ENCODE results near the gene GPR142. TPM values are rescaled to one million over a fixed set of nuclear protein-coding genes. Genes with fewer than 3 reads are reported as not detected.
"Not testable (repeated sequence)": the region's sequence is repeated elsewhere in the genome, so short reads cannot be mapped to it uniquely, and the experiment has no call there.

Gene GPR142
- total RNA-seq, 2 donors from 2014 or later, result 0.15 TPM; not detected in 1

DNA sequence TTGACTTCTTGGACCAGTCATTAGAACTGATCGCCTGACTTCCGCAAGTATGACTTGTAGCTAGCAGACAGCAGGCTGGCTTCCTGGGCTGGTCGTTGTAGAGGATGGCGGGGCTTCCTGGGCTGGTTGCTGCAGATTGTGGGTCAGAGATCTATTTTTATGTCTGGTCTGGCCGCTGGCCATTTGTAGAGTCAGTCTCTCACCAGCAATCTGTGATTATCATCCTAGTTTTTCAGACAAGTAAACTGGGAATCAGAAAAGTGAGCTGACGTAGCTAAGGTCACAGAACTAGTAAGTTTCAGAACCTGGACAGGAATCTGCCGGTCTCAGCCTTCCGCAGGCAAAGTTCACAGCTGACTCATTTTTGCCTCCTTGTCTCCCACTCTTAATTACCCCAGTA lies 19.1 kb downstream of the GPR142 start:
- ATAC-seq, result peak; percentile 76 to 83
- DNase-seq, result peak; percentile 75
- intact Hi-C loops (cut with DNase I), result loop anchor here in 1 of 2 donors (5.0 kb wide), 1 partner anchor 41 kb away; no protein-coding TSS in a partner anchor

DNA sequence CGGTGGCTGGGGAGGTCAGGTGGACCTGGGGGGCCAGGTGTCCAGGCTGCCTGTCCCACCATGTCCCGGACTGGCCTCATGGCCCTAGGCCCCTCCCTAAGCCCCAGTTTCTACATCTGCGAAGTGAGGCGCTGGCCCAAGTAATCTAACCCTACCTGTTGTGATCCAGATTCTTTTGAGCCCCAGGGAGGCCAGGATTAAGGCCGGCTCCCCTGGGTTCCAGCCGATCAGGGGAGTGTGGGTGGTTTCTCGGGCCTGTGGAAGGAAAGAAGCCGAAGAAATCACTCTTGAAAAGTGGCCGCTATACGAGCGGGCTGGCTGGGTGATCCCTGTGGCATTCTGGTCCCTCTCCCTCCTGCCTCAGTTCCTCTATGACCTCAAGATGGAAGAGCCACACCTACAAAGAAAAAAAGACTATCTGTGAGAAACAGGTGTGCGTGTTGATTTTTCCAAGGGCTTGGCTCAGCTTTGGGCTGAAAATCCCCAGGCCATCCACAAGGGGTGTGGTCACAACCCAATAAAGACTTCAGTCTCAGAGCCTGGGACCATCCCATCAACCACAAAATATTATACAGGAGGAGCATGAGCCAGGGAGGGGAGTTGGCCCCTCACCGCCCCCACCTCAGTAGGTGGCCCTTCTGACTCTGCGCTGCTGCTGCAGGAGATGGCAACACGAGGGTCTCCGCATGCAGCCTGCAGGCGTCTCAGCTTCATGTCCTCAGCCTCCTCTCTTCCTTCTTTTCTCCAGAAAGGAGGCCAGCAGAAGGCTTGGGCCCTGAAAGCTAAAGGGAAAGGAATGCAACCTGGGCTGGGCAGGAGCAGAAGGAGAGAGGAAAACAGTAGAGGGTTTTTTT lies 20.3 kb downstream of the GPR142 start:
- intact Hi-C loops (cut with DNase I), result loop anchor here in 1 of 2 donors (5.0 kb wide), 1 partner anchor 40 kb away; no protein-coding TSS in a partner anchor
- DNase-seq, result no peak
- no peak for ATAC-seq

DNA sequence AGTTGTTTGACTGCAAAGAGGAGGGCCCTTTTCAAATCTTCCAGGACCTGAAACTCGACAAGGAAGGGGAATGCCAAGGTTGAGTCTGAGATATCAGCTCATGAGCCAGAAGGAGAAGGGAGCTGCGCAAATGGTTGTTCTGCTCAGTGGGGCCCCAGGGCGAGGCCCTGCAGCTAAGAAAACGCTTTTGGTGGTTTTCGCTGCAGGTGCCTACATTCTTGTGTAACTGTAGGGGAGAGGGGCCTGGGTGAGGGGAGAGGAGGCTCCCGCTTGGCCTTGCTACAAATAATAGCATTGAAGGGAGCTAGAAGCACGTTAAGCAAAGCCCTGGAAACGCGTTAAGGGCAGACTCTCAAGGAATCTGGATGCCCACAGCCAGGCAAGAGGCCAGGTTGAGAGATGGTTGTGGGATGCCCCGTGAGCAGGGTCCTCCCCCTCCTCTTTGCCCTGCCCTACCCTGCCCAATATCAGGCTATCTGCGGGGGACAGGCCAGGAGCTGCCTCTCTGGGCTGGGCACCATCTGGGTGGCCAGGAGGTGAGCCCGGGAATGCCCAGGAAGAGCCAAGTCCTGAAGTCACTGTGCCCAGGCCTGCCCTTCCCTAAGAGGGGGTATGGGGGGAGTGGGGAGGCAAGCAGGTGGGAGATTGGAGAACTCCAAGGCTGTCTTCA lies 21.9 kb downstream of the GPR142 start:
- ATAC-seq (no peak), DNase-seq (no peak)
- intact Hi-C loops (cut with DNase I), result loop anchor here in 1 of 2 donors (5.0 kb wide), 1 partner anchor 38 kb away; no protein-coding TSS in a partner anchor

DNA sequence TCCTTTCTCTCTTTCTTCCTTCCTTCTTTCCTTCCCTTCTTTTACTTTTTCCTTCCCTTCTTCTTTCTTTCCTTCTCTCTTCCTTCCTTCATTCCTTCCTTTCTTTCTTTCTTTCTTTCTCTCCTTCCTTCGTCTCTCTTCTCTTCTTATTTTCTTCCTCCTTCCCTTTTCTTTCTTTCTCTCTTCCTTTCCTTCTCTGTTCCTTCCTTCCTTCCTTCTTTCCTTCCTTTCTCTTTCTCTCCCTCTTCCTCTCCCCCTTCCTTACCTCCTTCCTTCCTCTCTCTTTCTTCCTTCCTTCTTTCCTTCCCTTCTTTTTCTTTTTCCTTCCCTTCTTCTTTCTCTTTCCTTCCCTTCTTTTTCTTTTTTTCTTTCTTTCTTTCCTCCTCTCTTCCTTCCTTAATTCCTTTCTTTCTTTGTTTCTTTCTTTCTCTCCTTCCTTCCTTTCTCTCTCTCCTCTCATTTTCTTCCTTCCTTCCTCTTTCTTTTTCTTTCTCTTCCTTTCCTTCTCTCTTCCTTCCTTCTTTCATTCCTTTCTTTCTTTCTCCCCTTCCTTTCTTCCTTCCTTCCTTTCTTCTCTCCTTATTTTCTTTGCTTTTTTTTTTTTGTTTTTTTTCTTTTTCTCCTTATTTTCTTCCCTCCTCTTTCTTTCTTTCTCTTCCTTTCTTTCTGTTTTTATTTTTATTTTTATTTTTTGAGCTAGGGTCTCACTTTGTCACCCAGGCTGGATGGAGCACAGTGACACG lies 22.8 kb downstream of the GPR142 start:
- ATAC-seq, result no peak
- intact Hi-C loops (cut with DNase I), result loop anchor here in 1 of 2 donors (5.0 kb wide), 1 partner anchor 37 kb away; no protein-coding TSS in a partner anchor
- DNase-seq, result no peak

DNA sequence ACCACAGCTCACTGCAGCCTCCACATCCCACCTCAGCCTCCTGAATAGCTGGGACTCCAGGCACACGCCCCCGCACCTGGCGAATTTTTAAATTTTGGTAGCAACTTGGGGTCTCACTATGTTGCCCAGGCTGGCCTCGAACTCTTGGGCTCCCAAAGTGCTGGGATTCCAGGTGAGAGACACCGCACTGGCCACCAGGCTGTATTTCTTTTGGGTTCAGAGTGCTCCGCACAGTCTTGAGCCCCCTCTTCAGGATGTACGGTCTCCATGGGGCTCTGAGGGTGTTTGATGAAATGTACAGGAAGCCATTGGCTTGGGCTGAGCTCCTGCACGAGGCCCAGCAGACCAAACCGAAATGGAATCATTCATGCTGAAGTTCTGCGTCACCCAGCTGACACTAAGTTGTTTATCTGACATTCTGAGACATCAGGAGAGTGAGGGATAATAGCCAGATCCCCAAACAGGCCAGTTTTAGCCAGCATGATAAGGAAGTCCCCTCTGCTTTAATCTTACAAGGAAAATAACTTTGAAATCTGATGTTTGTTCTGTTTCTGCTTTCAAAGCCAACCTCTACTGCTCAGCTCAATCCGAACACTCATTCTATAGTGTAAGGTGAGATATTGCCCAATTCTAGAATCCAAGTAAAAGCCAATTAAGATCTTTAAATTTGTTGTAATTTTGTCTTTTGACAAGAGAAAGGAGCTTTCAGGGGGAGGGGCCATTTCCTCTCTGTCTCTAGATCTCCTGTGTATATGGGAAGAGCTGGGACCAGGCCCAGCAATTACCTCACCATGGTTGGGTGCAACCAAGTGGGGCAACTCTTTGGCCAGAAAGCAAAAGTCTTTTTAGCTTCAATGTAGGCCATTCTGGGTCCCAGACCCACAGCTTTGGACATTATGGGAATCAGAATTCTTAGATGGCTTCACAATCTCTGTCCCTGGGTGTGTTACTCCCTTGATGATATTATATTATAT lies 23.7 kb downstream of the GPR142 start:
- DNase-seq, result no peak
- intact Hi-C loops (cut with DNase I), result no loop called here
- ATAC-seq, result peak in 1 of 2 donors; percentile 76

DNA sequence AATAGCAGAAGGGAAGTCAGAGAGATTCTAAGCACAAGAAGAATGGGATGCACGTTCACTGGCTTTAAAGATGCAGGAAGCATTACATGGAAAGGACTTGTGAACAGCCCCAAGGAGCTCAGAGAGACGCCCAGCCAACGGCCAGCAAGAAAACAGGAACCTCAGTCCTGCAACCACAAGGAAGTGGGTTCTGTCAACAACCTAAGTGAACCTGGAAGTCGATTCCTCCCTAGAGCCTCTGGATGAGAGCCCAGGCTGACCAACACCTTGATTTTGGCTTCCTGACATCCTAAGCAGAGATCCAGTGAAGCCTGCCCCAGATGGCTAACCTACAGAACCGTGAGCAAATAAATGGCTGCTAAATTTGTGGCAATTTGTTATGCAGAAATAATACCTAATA lies 24.5 kb downstream of the GPR142 start:
- intact Hi-C loops (cut with DNase I), result no loop called here
- ATAC-seq, result no peak
- DNase-seq, result no peak

DNA sequence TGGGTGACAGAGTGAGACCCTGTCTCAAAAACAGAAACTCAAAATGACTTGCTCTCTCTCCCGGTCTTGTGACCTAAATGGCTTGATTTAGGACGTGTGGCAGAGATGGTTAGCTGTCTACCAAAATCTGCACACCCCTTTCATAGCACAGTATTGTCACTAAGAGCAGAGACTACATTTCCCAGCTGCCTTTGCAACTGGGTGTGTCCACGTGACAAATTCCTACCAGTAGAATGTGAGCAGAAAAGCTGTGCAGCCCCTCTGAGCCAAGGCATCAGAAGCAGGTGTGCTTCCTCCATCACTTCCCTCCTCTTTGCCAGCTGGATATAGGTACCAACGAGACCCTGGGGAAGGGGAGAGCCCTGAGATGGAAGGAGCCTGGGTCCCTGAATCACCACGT lies 25.5 kb downstream of the GPR142 start:
- DNase-seq, result no peak
- intact Hi-C loops (cut with DNase I), result no loop called here

DNA sequence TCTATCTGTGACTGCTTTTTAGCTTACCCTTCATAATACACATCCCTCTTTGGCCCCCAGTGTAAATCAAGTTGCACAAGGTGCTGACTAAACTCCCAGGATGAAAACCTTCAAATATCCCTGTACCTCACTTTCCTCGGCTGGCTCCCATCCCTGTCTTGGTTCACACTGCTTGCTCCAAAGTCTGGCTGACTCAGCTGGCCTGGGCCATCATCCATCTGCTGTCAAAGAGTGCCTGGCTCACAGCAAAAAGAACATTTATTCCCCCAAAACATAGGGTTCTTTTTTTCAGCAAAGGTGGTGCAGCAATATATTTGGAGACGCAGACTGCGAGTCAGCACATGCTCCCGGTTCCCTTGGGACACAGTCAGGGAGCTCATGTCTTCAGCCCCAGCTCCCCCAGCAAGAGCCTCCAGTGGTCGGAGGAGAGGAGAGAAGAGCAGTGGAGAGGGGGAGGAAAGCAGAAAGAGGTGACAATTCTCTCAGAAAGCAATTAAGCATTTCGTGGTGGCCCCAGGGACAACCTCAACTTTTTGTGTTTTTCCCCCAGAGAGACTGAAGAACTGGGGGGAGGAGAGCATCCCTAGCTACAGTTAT lies 26.1 kb downstream of the GPR142 start:
- DNase-seq (no peak), ATAC-seq (peak in 1 of 2 donors; percentile 58)
- intact Hi-C loops (cut with DNase I), result no loop called here

More for the DNA sequence above, 25.5 kb downstream of the GPR142 start:
- no peak for ATAC-seq

DNA sequence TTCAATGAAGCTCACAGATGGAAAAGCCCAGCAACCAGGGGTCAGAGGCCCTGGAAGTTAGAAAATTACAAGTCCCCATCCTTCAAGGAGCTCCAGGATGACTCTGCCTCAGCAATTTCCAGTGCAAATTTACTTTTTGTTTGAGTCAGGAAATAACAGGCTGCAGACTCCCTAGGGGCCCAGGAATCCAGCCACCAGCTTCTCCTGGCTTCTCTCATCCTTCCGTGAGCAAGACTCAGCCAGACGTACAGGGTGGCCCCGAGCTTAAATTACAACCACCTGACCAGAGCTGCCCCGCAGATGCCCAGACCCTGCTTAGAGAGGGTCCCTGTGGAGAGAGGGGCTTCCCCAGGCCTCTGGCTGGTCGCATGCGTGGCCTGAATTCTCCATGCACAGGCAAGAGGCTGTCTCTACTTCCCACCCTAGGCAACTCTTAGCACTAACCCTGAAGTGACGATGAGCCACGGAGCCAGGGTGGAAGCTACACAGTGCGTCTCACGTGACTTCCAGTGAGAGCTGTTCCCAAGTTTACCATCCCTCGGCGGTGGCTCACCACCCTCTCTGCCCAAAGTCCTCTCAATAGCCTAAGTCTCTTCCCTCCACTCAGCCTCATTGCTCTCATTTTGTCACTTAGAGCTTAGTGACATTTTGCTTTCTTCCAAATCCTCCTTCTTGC lies 27.1 kb downstream of the GPR142 start:
- DNase-seq, result no peak
- intact Hi-C loops (cut with DNase I), result no loop called here
- ATAC-seq, result no peak

DNA sequence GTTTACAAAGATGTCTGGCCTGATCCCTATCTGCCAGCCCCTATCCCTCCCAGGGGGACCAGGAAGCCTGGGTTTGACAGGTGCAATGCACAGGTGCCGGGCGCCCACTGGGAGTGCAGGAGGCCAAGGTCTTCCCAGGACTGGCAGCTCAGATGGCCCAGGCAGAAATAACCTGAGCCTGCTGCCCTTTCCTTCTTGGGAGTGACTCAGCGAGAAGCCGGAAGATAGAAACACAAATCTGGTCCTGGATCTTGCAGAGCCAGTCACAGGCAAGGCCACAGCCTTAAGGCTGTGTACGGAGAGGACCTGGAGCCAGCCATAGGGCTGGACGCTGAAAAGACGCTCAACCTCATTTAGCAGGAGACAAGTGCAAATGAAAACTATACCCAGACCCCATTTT lies 27.7 kb downstream of the GPR142 start:
- ATAC-seq (no peak), DNase-seq (no peak)
- intact Hi-C loops (cut with DNase I), result no loop called here

DNA sequence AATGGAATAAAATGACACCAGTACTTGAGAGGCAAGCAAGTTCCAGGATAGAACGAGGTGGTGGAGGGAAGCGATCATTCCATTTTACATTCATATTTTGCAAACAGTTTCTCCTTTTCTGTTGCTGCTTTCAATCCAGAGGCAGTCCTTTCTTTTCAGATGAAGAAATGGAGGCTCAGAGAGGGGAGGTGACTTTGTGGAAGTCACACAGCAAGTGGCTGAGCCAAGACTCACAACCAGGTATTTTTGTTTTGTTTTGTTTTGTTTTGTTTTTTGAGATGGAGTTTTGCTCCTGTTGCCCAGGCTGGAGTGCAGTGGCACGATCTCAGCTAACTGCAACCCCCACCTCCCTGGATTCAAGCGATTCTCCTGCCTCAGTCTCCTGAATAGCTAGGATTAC lies 29.3 kb downstream of the GPR142 start:
- intact Hi-C loops (cut with DNase I), result no loop called here
- no peak for ATAC-seq
- no peak for DNase-seq

DNA sequence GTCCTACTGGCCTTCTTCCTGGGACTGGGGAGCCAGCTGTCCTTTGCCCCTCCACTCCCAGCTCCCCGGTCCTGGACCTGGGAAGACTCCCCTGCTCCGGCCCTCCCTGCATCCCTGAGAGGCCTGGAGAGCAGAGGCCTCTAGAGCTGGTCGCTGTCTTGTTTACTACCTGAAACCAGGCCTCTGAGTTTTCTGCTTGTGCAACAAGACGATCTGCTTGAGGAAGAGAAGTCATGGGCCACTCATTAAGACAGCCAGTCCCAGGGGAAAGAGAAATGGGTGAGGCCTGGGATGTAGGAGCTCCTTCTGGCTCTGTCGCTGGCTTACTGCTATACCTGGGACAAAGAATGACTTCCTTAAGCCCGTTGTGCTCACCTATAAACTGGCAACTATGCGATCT lies 34.7 kb downstream of the GPR142 start:
- intact Hi-C loops (cut with DNase I), result no loop called here
- no peak for ATAC-seq
- DNase-seq, result no peak

DNA sequence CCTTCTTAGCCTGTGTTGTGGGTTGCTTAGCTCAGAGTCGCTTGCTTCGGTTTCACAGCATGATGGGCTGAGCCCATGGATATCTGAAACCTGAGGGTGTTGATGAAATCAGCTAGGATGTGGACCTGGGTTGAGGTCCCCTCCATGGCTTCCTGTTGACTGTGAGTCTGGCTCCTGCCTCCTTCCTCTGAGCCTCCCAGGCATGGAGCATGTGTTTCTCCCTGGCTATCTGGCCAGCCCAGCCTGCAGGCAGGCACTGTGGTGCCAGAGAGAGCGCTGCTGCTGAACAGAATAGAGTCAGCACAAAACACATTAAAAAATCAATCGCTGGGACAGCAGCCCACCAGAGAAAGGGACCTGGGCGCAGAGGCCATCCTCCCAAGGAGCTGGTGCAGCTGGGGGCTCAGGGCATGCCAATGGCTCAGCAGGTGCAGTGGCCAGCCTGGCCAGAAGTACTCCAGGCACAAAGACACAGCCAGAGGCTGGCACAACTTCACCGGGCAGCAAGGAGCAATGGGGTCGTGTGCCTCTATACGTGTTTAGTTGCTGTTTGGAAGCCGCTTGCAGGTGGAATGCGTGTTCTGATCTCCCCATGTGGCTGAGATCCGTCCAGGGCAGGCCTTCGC lies 36.3 kb downstream of the GPR142 start:
- intact Hi-C loops (cut with DNase I), result no loop called here
- ATAC-seq (no peak), DNase-seq (no peak)

DNA sequence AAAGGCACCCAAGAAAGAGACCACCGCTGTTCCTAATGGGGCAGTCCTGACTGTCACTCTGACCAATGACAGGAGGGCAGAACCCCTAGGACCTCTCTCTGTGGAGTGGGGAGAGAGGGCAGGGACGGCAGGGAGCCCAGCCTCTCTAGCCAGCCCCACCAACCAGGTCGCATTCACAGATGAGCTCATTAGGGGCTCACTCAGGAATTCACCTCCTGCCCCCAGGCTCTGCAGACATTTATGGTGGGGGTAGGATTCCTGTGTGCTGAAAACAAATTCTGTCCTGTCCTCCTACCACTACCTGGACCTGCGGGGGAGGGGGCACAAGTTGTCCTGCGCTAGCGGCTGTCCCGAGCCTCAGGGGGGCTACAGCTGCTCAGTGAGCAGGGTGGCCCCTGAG lies 36.9 kb downstream of the GPR142 start:
- no peak for ATAC-seq
- no peak for DNase-seq
- intact Hi-C loops (cut with DNase I), result no loop called here

DNA sequence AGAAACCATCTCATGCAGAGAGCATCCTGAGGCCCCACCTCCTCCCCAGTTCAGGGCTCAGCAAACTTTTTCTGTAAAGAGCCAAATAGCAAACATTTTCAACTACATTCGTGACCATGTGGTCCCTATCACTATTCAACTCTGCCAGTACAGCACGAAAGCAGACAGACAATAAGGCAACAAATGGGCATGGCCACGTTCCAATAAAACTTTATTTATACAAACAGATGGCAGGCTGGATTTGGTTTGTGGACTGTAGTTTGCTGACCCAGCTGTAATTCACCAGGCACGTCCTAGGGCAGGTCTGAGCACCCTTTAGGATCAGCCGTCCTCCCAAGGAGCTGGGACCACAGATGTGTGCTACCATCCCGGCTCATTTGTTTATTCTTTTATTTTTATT lies 37.5 kb downstream of the GPR142 start:
- ATAC-seq, result no peak
- intact Hi-C loops (cut with DNase I), result no loop called here

DNA sequence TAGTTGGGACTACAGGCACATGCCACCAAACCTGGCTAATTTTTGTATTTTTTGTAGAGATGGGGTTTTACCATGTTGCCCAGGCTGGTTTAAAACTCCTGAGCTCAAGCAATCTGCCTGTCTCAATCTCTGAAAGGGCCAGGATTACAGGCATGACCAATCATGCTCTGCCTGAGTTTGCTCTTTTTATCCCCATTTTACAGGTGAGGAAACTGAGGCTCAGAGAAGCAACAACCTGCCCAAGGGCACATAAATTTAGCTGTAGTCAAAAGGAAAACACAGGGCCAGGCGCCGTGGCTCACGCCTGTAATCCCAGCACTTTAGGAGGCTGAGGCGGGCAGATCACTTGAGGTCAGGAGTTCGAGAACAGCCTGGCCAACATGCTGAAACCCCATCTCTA lies 38.0 kb downstream of the GPR142 start:
- intact Hi-C loops (cut with DNase I); DNase-seq; ATAC-seq: not testable (repeated sequence)

More for the DNA sequence above, 37.5 kb downstream of the GPR142 start:
- DNase-seq, result no peak

DNA sequence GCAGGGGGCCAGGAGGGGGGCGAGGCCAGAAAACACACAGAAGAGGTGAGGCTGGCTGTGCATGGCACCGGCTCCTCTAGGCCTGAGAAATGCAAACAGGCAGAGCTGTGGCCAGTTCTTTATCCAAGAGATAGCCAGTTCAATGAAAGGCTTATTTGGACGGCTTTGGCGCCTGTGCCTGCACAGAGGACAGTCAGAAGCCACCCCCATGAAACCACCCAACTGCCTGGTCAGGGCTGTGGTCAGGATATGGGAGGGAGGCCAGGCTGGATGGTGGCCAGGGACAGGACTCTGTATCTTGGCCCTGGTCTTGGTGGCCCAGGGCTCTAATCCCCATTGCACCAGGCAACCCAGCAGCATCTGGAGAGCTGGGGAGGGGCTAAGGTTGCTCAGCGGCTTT lies 40.1 kb downstream of the GPR142 start:
- no peak for ATAC-seq
- intact Hi-C loops (cut with DNase I), result no loop called here

More for the DNA sequence above, 40.1 kb downstream of the GPR142 start:
- DNase-seq, result no peak
